HepG2 (cell line): ENCODE data around the gene SCARB2. TPM values are rescaled to one million over a fixed set of nuclear protein-coding genes. Genes with fewer than 3 reads are reported as not detected.

ENCODE experiments used
- CHD2 ChIP-seq: IDR thresholded peaks from 2 replicates; pipeline ENCODE4 v1.6.1; 2011; ENCODE audit warnings: low read depth, low read length, improper control_type of control experiment
- FLYWCH1 ChIP-seq: sonication (generic); formaldehyde crosslinking; IDR thresholded peaks from 2 replicates; pipeline ENCODE4 v1.8.1; 2023; ENCODE audit warnings: mild to moderate bottlenecking, missing genetic modification reagents
- GABPA ChIP-seq, 2 experiments: IDR thresholded peaks; 2 replicates each; pipeline ENCODE4 v1.6.1; 2011 to 2016; ENCODE audit warnings: low read depth in 2 of 2, low read length in 1 of 2, missing biosample characterization in 1 of 2, missing genetic modification characterization in 1 of 2
- HMG20A ChIP-seq: IDR thresholded peaks from 2 replicates; pipeline ENCODE4 v1.6.1; 2016; ENCODE audit warnings: borderline replicate concordance
- KDM2A ChIP-seq: sonication (generic); formaldehyde crosslinking; IDR thresholded peaks from 2 replicates; pipeline ENCODE4 v1.4.0; 2020; ENCODE audit warnings: low read depth, missing genetic modification reagents, borderline replicate concordance
- RXRA ChIP-seq: sonication (generic); formaldehyde crosslinking; IDR thresholded peaks from 2 replicates; pipeline ENCODE4 v1.5.1; 2020; ENCODE audit warnings: missing genetic modification reagents
- SATB2 ChIP-seq: sonication (generic); formaldehyde crosslinking; IDR thresholded peaks from 2 replicates; pipeline ENCODE4 v1.5.0; 2020; ENCODE audit warnings: missing genetic modification reagents
- SMAD9 ChIP-seq: sonication (generic); formaldehyde crosslinking; IDR thresholded peaks from 2 replicates; pipeline ENCODE4 v1.5.1; 2020; ENCODE audit warnings: mild to moderate bottlenecking, missing genetic modification reagents
- SP140L ChIP-seq: sonication (generic); formaldehyde crosslinking; IDR thresholded peaks from 2 replicates; pipeline ENCODE4 v1.4.0; 2020; ENCODE audit warnings: missing genetic modification reagents, borderline replicate concordance
- SSRP1 ChIP-seq: IDR thresholded peaks from 2 replicates; pipeline ENCODE4 v1.6.1; 2016; ENCODE audit warnings: control low read depth
- ZNF138 ChIP-seq: sonication (generic); formaldehyde crosslinking; IDR thresholded peaks from 2 replicates; pipeline ENCODE4 v1.5.0; 2020; ENCODE audit warnings: mild to moderate bottlenecking, low read depth, missing genetic modification reagents
- ZNF263 ChIP-seq: sonication (generic); formaldehyde crosslinking; IDR thresholded peaks from 2 replicates; pipeline ENCODE4 v1.4.0; 2020; ENCODE audit warnings: missing genetic modification reagents
- ZNF589 ChIP-seq: sonication (generic); formaldehyde crosslinking; conservative IDR thresholded peaks from 2 replicates; pipeline ENCODE4 v1.8.0; 2022; ENCODE audit warnings: mild to moderate bottlenecking, moderate library complexity, missing genetic modification reagents
- ZNF660 ChIP-seq: sonication (generic); formaldehyde crosslinking; IDR thresholded peaks from 2 replicates; pipeline ENCODE4 v1.5.1; 2020; ENCODE audit warnings: mild to moderate bottlenecking, low read depth, missing genetic modification reagents, borderline replicate concordance
- ZNF816 ChIP-seq: sonication (generic); formaldehyde crosslinking; IDR thresholded peaks from 2 replicates; pipeline ENCODE4 v1.8.0; 2022; ENCODE audit warnings: missing genetic modification reagents, mild to moderate bottlenecking, borderline replicate concordance
- polyA plus RNA-seq, 8 experiments: library from polyadenylated mRNA; depleted of rRNA in 3 of 8; stranded (reverse) in 7 of 8; unstranded in 1 of 8; fragments of >200 nt; fragmentation: Illumina TruSeq in 4 of 8; extraction: Trizol in 4 of 8; gene quantifications; 2 replicates each; pipeline versions ENCODE4 v1.2.1 to v1.2.3, GENCODE V29; 2011 to 2016; ENCODE audit warnings: low read depth in 4 of 8, missing spikeins in 1 of 8, mixed read lengths in 1 of 8; ENCODE audit not compliant: insufficient read depth in 1 of 8
- total RNA-seq, 5 experiments: library from RNA; depleted of rRNA; stranded (reverse); fragments of >200 nt; fragmentation: Illumina TruSeq; extraction: Trizol; gene quantifications; 2 replicates each; pipeline ENCODE4 v1.2.3, GENCODE V29; 2016; ENCODE audit warnings: low read depth in 1 of 5
- TF ChIP-seq, protein P1 (sequence below): sonication (generic); formaldehyde crosslinking; IDR thresholded peaks from 2 replicates; pipeline ENCODE4 v1.5.1; 2020; ENCODE audit warnings: mild to moderate bottlenecking, missing genetic modification reagents, moderate library complexity
- TF ChIP-seq, protein P2 (sequence below): sonication (generic); formaldehyde crosslinking; IDR thresholded peaks from 2 replicates; pipeline ENCODE4 v1.4.0; 2020; ENCODE audit warnings: low read depth, missing genetic modification reagents
- TF ChIP-seq, protein P3 (sequence below): sonication (generic); formaldehyde crosslinking; IDR thresholded peaks from 2 replicates; pipeline ENCODE4 v1.4.0; 2020; ENCODE audit warnings: mild to moderate bottlenecking, low read depth, missing genetic modification reagents
- TF ChIP-seq, protein P4 (sequence below): sonication (generic); formaldehyde crosslinking; conservative IDR thresholded peaks from 2 replicates; pipeline ENCODE4 v1.8.0; 2022; ENCODE audit warnings: low read depth, missing genetic modification reagents
- TF ChIP-seq, protein P5 (sequence below): sonication (generic); formaldehyde crosslinking; IDR thresholded peaks from 2 replicates; pipeline ENCODE4 v1.9.0; 2021; ENCODE audit warnings: missing genetic modification reagents, borderline replicate concordance

SCARB2 gene
- total and polyA plus RNA-seq, 2 of the 13 experiments (the other 11 are each of a cell fraction or from before 2014, with no cell fraction given), result 40.6 to 43.4 TPM

DNA sequence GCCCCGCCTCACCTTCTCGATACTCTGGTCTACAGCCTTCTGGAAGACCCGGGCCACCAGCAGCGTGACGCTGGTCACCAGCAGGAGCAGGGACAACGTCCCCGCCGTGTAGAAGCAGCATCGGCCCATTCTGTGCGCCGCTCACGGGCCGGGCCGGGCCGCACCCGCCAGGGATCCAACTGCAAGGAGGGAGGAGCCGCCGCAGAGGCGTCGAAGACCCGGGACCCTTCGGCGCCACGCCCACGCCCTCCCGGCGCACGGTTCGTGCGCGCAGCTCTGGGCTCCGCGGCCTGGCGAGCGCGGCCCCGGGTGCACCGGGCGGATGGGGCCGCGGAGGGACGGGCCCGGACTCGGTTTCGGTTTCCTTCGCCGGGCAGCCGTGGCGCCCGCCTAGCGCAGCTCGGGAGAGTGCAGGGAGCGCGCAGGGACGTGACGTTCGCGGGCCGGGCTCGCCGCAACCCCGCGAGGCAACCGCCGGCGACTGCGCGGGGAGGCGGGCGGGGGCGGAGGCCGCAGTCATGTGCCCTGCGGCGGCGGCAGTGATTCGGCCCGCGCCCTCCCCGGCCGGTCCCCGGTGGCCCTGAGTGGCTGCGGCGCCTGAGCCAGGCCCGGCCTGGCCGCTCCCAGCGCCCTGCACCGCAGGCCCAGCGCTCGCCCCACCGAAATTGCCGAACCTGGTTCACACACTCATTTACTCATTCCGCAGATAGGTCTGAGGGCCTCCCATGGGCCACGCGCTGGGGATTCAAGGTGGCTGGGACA, at the start of gene SCARB2 (continued):
- no peak for TF ChIP-seq RXRA (CRISPR knock-in tag)
- TF ChIP-seq CHD2, result peak; percentile 55; the same call in 1 of the 2 replicates
- peak; percentile 72; the same call in 1 of the 2 replicates for TF ChIP-seq ZNF138 (CRISPR knock-in tag)
- TF ChIP-seq, protein P1, sequence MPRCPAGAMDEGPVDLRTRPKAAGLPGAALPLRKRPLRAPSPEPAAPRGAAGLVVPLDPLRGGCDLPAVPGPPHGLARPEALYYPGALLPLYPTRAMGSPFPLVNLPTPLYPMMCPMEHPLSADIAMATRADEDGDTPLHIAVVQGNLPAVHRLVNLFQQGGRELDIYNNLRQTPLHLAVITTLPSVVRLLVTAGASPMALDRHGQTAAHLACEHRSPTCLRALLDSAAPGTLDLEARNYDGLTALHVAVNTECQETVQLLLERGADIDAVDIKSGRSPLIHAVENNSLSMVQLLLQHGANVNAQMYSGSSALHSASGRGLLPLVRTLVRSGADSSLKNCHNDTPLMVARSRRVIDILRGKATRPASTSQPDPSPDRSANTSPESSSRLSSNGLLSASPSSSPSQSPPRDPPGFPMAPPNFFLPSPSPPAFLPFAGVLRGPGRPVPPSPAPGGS, result peak; percentile 94; the same call in 1 of the 2 replicates
- TF ChIP-seq, protein P2, sequence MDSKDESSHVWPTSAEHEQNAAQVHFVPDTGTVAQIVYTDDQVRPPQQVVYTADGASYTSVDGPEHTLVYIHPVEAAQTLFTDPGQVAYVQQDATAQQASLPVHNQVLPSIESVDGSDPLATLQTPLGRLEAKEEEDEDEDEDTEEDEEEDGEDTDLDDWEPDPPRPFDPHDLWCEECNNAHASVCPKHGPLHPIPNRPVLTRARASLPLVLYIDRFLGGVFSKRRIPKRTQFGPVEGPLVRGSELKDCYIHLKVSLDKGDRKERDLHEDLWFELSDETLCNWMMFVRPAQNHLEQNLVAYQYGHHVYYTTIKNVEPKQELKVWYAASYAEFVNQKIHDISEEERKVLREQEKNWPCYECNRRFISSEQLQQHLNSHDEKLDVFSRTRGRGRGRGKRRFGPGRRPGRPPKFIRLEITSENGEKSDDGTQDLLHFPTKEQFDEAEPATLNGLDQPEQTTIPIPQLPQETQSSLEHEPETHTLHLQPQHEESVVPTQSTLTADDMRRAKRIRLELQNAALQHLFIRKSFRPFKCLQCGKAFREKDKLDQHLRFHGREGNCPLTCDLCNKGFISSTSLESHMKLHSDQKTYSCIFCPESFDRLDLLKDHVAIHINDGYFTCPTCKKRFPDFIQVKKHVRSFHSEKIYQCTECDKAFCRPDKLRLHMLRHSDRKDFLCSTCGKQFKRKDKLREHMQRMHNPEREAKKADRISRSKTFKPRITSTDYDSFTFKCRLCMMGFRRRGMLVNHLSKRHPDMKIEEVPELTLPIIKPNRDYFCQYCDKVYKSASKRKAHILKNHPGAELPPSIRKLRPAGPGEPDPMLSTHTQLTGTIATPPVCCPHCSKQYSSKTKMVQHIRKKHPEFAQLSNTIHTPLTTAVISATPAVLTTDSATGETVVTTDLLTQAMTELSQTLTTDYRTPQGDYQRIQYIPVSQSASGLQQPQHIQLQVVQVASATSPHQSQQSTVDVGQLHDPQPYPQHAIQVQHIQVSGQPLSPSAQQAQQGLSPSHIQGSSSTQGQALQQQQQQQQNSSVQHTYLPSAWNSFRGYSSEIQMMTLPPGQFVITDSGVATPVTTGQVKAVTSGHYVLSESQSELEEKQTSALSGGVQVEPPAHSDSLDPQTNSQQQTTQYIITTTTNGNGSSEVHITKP, result no peak
- TF ChIP-seq ZNF263 (CRISPR knock-in tag), result no peak
- TF ChIP-seq SMAD9 (CRISPR knock-in tag), result no peak
- TF ChIP-seq ZNF589, result no peak
- peak; percentile 70; the same call in 1 of the 2 replicates for TF ChIP-seq ZNF816 (CRISPR knock-in tag)
- TF ChIP-seq, protein P3, sequence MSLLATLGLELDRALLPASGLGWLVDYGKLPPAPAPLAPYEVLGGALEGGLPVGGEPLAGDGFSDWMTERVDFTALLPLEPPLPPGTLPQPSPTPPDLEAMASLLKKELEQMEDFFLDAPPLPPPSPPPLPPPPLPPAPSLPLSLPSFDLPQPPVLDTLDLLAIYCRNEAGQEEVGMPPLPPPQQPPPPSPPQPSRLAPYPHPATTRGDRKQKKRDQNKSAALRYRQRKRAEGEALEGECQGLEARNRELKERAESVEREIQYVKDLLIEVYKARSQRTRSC (CRISPR knock-in tag), result no peak
- no peak for TF ChIP-seq ZNF660
- TF ChIP-seq, protein P4, sequence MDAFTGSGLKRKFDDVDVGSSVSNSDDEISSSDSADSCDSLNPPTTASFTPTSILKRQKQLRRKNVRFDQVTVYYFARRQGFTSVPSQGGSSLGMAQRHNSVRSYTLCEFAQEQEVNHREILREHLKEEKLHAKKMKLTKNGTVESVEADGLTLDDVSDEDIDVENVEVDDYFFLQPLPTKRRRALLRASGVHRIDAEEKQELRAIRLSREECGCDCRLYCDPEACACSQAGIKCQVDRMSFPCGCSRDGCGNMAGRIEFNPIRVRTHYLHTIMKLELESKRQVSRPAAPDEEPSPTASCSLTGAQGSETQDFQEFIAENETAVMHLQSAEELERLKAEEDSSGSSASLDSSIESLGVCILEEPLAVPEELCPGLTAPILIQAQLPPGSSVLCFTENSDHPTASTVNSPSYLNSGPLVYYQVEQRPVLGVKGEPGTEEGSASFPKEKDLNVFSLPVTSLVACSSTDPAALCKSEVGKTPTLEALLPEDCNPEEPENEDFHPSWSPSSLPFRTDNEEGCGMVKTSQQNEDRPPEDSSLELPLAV, result no peak
- TF ChIP-seq KDM2A, result peak; percentile 30; the same call in 1 of the 2 replicates
- TF ChIP-seq, protein P5, sequence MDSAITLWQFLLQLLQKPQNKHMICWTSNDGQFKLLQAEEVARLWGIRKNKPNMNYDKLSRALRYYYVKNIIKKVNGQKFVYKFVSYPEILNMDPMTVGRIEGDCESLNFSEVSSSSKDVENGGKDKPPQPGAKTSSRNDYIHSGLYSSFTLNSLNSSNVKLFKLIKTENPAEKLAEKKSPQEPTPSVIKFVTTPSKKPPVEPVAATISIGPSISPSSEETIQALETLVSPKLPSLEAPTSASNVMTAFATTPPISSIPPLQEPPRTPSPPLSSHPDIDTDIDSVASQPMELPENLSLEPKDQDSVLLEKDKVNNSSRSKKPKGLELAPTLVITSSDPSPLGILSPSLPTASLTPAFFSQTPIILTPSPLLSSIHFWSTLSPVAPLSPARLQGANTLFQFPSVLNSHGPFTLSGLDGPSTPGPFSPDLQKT (CRISPR knock-in tag), result no peak
- TF ChIP-seq GABPA (IDR thresholded peaks at IDR 0.05; ENCODE audit: low read depth, low read length), result no peak
- TF ChIP-seq GABPA (CRISPR knock-in tag; IDR thresholded peaks at IDR 0.05; ENCODE audit: low read depth), result no peak
- TF ChIP-seq SATB2 (CRISPR knock-in tag), result no peak
- TF ChIP-seq HMG20A, result no peak
- no peak for TF ChIP-seq SP140L (CRISPR knock-in tag)
- TF ChIP-seq FLYWCH1 (CRISPR knock-in tag), result no peak; the same call in 1 of the 2 replicates
- no peak for TF ChIP-seq SSRP1 (CRISPR knock-in tag)
